HL-60 (cell line): ENCODE data around the gene SRPK2.
"Not testable (repeated sequence)": the region's sequence is repeated elsewhere in the genome, so short reads cannot be mapped to it uniquely, and the experiment has no call there.

Experiments used
- POLR2AphosphoS5 ChIP-seq: IDR thresholded peaks from 2 replicates; pipeline ENCODE4 v1.6.1; 2012; ENCODE audit warnings: low read depth
- TF ChIP-seq, protein P1 (sequence below): IDR thresholded peaks from one replicate; pipeline ENCODE4 v1.5.1; 2011; ENCODE audit warnings: low read length, control low read depth, inconsistent platforms; ENCODE audit not compliant: insufficient read depth

DNA sequence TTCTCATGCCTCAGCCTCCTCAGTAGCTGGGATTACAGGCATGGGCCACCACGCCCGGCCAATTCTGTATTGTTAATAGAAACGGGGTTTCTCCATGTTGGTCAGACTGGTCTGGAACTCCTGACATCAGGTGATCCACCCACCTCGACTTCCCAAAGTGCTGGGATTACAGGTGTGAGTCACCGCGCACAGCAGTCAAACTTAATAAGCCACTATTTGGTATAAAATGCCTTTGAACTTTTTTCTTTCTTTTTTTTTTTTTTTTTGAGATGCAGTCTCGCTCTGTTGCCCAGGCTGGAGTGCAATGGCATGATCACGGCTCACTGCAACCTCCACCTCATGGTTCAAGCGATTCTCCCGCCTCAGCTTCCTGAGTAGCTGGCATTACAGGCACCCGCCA, 40.5 kb downstream of the SRPK2 start:
- TF ChIP-seq, protein P1, sequence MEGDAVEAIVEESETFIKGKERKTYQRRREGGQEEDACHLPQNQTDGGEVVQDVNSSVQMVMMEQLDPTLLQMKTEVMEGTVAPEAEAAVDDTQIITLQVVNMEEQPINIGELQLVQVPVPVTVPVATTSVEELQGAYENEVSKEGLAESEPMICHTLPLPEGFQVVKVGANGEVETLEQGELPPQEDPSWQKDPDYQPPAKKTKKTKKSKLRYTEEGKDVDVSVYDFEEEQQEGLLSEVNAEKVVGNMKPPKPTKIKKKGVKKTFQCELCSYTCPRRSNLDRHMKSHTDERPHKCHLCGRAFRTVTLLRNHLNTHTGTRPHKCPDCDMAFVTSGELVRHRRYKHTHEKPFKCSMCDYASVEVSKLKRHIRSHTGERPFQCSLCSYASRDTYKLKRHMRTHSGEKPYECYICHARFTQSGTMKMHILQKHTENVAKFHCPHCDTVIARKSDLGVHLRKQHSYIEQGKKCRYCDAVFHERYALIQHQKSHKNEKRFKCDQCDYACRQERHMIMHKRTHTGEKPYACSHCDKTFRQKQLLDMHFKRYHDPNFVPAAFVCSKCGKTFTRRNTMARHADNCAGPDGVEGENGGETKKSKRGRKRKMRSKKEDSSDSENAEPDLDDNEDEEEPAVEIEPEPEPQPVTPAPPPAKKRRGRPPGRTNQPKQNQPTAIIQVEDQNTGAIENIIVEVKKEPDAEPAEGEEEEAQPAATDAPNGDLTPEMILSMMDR: not testable (repeated sequence)
- TF ChIP-seq POLR2AphosphoS5: not testable (repeated sequence)
